ENCODE data around the gene VTN.

The VTN gene, protein sequence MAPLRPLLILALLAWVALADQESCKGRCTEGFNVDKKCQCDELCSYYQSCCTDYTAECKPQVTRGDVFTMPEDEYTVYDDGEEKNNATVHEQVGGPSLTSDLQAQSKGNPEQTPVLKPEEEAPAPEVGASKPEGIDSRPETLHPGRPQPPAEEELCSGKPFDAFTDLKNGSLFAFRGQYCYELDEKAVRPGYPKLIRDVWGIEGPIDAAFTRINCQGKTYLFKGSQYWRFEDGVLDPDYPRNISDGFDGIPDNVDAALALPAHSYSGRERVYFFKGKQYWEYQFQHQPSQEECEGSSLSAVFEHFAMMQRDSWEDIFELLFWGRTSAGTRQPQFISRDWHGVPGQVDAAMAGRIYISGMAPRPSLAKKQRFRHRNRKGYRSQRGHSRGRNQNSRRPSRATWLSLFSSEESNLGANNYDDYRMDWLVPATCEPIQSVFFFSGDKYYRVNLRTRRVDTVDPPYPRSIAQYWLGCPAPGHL

DNA sequence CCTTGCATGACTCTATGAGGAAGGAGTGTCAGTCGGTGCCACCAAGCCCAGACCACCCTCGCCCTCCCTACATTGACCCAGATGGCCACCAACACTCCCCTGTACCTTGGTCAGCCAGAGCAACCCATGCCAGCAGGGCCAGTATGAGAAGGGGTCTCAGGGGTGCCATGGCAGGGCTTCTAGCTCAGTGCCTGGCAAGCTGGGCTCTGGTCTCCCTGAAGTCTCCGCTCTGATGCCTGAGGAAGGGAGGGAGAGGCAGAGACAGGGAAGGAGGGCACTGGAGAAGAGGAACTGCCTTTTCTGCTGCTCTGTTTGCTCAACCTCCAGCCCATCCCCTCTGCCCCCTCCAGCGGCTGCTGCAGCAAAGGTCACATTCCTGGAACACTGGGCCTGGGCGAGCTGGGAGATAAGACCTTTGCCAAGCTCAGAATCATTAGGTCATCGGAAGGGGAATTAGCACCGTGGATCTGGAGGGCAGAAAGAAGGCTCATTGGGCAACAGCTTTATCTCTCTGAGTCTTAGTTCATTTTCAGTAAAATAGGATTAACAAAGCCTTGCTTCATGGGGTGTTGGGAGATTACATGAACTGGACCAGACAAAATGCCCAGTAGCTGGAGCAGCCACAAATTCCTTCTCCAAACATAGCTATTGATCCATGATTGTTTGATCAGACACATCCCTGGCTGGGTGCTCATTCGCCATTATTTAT lies at the start of gene VTN:
Gene VTN, minus strand, starts transcription at position 273 of the 709 bp plus-strand sequence. Its CDS starts 104 bp downstream, at position 169.
- H3K4me3 ChIP-seq (ENCODE audit: low read depth, low read length) = no peak within 1 kb of the TSS
- no peak for TF ChIP-seq CTCF (IDR thresholded peaks at IDR 0.05; ENCODE audit: control insufficient read depth, extremely low read depth, insufficient read depth)
- no peak for DNase-seq (ENCODE audit: low read depth)

DNA sequence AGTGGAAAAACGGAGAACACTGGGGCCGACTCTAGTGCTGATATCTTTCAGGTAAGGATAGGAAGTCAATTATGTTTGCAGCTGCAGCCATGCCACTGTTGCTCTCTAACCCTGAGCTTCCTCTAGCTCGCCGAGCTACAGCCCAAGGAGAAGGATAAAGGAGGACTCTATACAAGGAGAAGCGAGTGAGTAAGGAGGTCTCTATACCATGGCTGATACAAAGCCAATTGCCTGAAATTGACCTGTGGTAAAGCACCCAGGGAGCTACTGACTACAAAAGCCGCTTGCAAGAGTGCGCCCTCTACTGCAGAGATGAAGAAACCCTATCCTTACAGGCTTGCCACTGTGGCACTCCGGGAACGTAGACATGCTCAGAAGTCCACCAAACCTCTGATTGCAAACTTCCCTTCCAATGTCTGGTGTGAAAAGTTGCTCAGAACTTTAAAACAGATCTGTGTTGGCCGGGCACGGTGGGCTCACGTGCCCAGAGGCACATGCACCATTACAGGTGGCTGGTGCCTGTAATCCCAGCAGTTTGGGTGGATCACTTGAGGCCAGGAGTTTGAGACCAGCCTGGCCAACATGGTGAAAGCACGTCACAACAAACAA lies 46.7 kb upstream of the VTN start:
- peak; percentile 10 for DNase-seq (ENCODE audit: low read depth)
- peak; percentile 69 for TF ChIP-seq CTCF (IDR thresholded peaks at IDR 0.05; ENCODE audit: control insufficient read depth, extremely low read depth, insufficient read depth)
- H3K4me3 ChIP-seq (ENCODE audit: low read depth, low read length) = no peak overlapping the region

- H3K4me3 ChIP-seq (ENCODE audit: low read depth, low read length) = no peak overlapping the region
- no peak for DNase-seq (ENCODE audit: low read depth)
- TF ChIP-seq CTCF (IDR thresholded peaks at IDR 0.05; ENCODE audit: control insufficient read depth, extremely low read depth, insufficient read depth) = no peak
Observed at GRCh38 chr17:28415886-28416285, 45.8 kb upstream of the VTN start.

GRCh38 chr17:28413804-28414203 lies 43.7 kb upstream of the VTN start:
- no peak for DNase-seq (ENCODE audit: low read depth)
- H3K4me3 ChIP-seq (ENCODE audit: low read depth, low read length) = no peak overlapping the region
- TF ChIP-seq CTCF (IDR thresholded peaks at IDR 0.05; ENCODE audit: control insufficient read depth, extremely low read depth, insufficient read depth) = no peak

DNA sequence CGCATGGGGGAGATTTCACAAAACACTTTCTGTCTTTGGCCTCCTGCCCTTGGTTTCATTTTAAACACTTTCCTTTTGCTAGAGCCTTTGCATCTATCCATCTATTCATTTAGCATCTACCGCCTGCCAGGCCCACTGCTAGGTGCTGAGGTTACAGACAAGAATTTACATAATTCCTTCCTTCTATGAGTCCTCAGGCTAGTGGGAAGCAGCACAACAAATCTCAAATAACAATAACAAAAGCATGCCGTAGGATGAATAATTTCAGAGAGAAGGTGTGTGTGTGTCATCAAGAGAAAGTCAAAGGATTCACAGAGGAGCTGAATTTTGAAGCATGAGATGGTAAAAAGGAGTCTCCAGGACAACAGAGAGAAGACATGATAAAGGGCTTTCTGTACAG lies 42.0 kb upstream of the VTN start:
- TF ChIP-seq CTCF (IDR thresholded peaks at IDR 0.05; ENCODE audit: control insufficient read depth, extremely low read depth, insufficient read depth) = no peak
- no peak overlapping the region for H3K4me3 ChIP-seq (ENCODE audit: low read depth, low read length)
- DNase-seq (ENCODE audit: low read depth) = no peak

DNA sequence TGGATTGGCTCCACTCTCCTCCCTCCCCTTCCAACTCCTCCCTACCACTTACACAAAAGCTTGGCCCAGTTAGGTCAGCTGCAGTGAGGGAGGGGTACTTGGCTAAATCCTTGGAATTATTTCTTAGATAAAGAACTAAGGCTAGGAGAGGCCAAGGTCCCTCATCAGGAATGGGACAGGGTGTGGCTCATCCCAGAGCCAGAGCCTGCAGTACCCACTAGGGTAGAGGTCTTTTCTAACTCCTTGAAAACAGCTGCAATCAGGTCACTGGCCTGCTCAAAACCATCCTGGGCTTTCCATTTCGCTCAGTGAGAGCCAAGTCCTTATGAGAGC lies 37.8 kb upstream of the VTN start:
- no peak for DNase-seq (ENCODE audit: low read depth)
- no peak overlapping the region for H3K4me3 ChIP-seq (ENCODE audit: low read depth, low read length)
- TF ChIP-seq CTCF (IDR thresholded peaks at IDR 0.05; ENCODE audit: control insufficient read depth, extremely low read depth, insufficient read depth) = no peak
